Inflammatory macrophage treated with lipopolysaccharide for 1 hour (primary cell): ENCODE data around the gene RPL23.
A peak's percentile ranks its signal among the peaks of the same experiment; 100 is the strongest.

Experiments
- DNase-seq, 2 donors: peaks; one replicate each; pipeline ENCODE4 v3.0.0-alpha.2; 2020 to 2022

RPL23 gene

GRCh38 chr17:38853292-38854219, at the start of gene RPL23:
Gene RPL23, minus strand, starts transcription at chr17:38853721. Its CDS starts 11 bp downstream, at chr17:38853710.
- peak; percentile 98 to 99 for DNase-seq

- peak; percentile 88 to 97 for DNase-seq
Observed at GRCh38 chr17:38900978-38901656, 47.6 kb upstream of the RPL23 start.

- no peak for DNase-seq
Observed at GRCh38 chr17:38899421-38899820, 45.9 kb upstream of the RPL23 start.

GRCh38 chr17:38898812-38899348, 45.4 kb upstream of the RPL23 start:
- DNase-seq, result peak; percentile 61 to 83

GRCh38 chr17:38898291-38898679, 44.8 kb upstream of the RPL23 start:
- no peak for DNase-seq

GRCh38 chr17:38897671-38898290, 44.3 kb upstream of the RPL23 start:
- no peak for DNase-seq

GRCh38 chr17:38897176-38897575, 43.7 kb upstream of the RPL23 start:
- DNase-seq, result no peak

GRCh38 chr17:38896346-38896954, 42.9 kb upstream of the RPL23 start:
- no peak for DNase-seq

- DNase-seq, result no peak
Observed at GRCh38 chr17:38894276-38894675, 40.8 kb upstream of the RPL23 start.

- peak; percentile 58 to 77 for DNase-seq
Observed at GRCh38 chr17:38893607-38894006, 40.1 kb upstream of the RPL23 start.

- no peak for DNase-seq
Observed at GRCh38 chr17:38893113-38893512, 39.6 kb upstream of the RPL23 start.

- DNase-seq, result no peak
Observed at GRCh38 chr17:38892620-38893019, 39.1 kb upstream of the RPL23 start.

GRCh38 chr17:38892083-38892482, 38.6 kb upstream of the RPL23 start:
- DNase-seq, result no peak

GRCh38 chr17:38891441-38891840, 37.9 kb upstream of the RPL23 start:
- no peak for DNase-seq

- no peak for DNase-seq
Observed at GRCh38 chr17:38890410-38890746, 36.9 kb upstream of the RPL23 start.

- no peak for DNase-seq
Observed at GRCh38 chr17:38889745-38890409, 36.4 kb upstream of the RPL23 start.

- DNase-seq, result no peak
Observed at GRCh38 chr17:38888842-38889241, 35.3 kb upstream of the RPL23 start.

GRCh38 chr17:38886643-38887010, 33.1 kb upstream of the RPL23 start:
- no peak for DNase-seq

- no peak for DNase-seq
Observed at GRCh38 chr17:38885728-38886642, 32.5 kb upstream of the RPL23 start.

- no peak for DNase-seq
Observed at GRCh38 chr17:38885044-38885727, 31.7 kb upstream of the RPL23 start.
